Neural progenitor cell (in vitro differentiated cells): ENCODE results near the gene WDR86. TPM values are rescaled to one million over a fixed set of nuclear protein-coding genes. Genes with fewer than 3 reads are reported as not detected.
A peak's percentile ranks its signal among the peaks of the same experiment; 100 is the strongest.

Experiments
- DNase-seq: peaks from one replicate; pipeline ENCODE4 v3.0.0-alpha.2; 2016; ENCODE audit warnings: low spot score
- H2AFZ ChIP-seq: fragments of 200-600 bp; sonication (generic); replicated peaks from 2 replicates; pipeline ENCODE4 v1.6.1; 2016; ENCODE audit warnings: antibody characterized with exemption
- H3F3A ChIP-seq: fragments of 200-600 bp; sonication (generic); 2 replicates; pipeline ENCODE4 v1.6.1; 2016; ENCODE audit warnings: antibody characterized with exemption, low read depth
- H3K27ac ChIP-seq: fragments of 200-600 bp; sonication (generic); 2 replicates; pipeline ENCODE4 v1.5.1; 2016; ENCODE audit warnings: mild to moderate bottlenecking
- H3K27me3 ChIP-seq: fragments of 200-600 bp; sonication (generic); 2 replicates; pipeline ENCODE4 v1.6.1; 2016; ENCODE audit warnings: mild to moderate bottlenecking, moderate library complexity
- H3K36me3 ChIP-seq: fragments of 200-600 bp; sonication (generic); 2 replicates; pipeline ENCODE4 v1.5.1; 2016
- H3K4me1 ChIP-seq: fragments of 200-600 bp; sonication (generic); 2 replicates; pipeline ENCODE4 v1.6.1; 2016; ENCODE audit warnings: mixed run types
- H3K4me2 ChIP-seq: fragments of 200-600 bp; sonication (generic); 2 replicates; pipeline ENCODE4 v1.6.1; 2016
- H3K4me3 ChIP-seq: fragments of 200-600 bp; sonication (generic); 2 replicates; pipeline ENCODE4 v1.5.1; 2016
- H3K79me2 ChIP-seq: fragments of 200-600 bp; sonication (generic); 2 replicates; pipeline ENCODE4 v1.6.1; 2016; ENCODE audit warnings: low read depth
- H3K9ac ChIP-seq: fragments of 200-600 bp; sonication (generic); 2 replicates; pipeline ENCODE4 v1.6.1; 2016
- H3K9me3 ChIP-seq: fragments of 200-600 bp; sonication (generic); 2 replicates; pipeline ENCODE4 v1.5.1; 2016; ENCODE audit warnings: low read depth
- H4K20me1 ChIP-seq: fragments of 200-600 bp; sonication (generic); 2 replicates; pipeline ENCODE4 v1.6.1; 2016; ENCODE audit warnings: low read depth
- H3K27ac Mint-ChIP-seq: 3 replicates; pipeline ENCODE4 v1.8.0; 2021; ENCODE audit warnings: mixed read lengths
- H3K27me3 Mint-ChIP-seq: 2 replicates; pipeline ENCODE4 v1.8.0; 2022; ENCODE audit warnings: low read depth, mild to moderate bottlenecking, inconsistent platforms, moderate library complexity, mixed read lengths; ENCODE audit not compliant: insufficient read depth
- H3K36me3 Mint-ChIP-seq: 3 replicates; pipeline ENCODE4 v1.8.0; 2021; ENCODE audit warnings: mixed read lengths
- H3K4me1 Mint-ChIP-seq: 3 replicates; pipeline ENCODE4 v1.8.0; 2021; ENCODE audit warnings: mixed read lengths
- H3K4me3 Mint-ChIP-seq: 3 replicates; pipeline ENCODE4 v1.8.0; 2021; ENCODE audit warnings: mild to moderate bottlenecking, moderate library complexity, mixed read lengths
- H3K9me3 Mint-ChIP-seq: 3 replicates; pipeline ENCODE4 v1.8.0; 2020; ENCODE audit warnings: mixed read lengths
- CTCF ChIP-seq: fragments of 200-600 bp; sonication (generic); IDR thresholded peaks from 2 replicates; pipeline ENCODE4 v1.5.1; 2017; ENCODE audit warnings: antibody characterized with exemption, mild to moderate bottlenecking
- EZH2 ChIP-seq: fragments of 200-600 bp; sonication (generic); IDR thresholded peaks from 2 replicates; pipeline ENCODE4 v1.6.1; 2017; ENCODE audit warnings: antibody characterized with exemption, mild to moderate bottlenecking, moderate library complexity
- EZH2phosphoT487 ChIP-seq: fragments of 200-600 bp; sonication (generic); IDR thresholded peaks from 2 replicates; pipeline ENCODE4 v1.6.1; 2017; ENCODE audit warnings: antibody characterized with exemption
- total RNA-seq: library from RNA; depleted of rRNA; stranded (reverse); fragments of >200 nt; gene quantifications from 2 replicates; pipeline ENCODE4 v1.2.3, GENCODE V29; 2015; ENCODE audit warnings: low replicate concordance

WDR86 gene
- total RNA-seq, 1 donor from 2014 or later = 15.0 TPM

GRCh38 chr7:151439855-151440798 is 30.3 kb upstream of the WDR86 start, which contains the start of gene CRYGN:
Gene CRYGN (minus strand): TSS chr7:151440141. CDS start chr7:151439917, 224 bp downstream.
- Mint-ChIP-seq H3K27ac (no peak within 1 kb of the TSS), H3K27me3 (peaks cover 13% of the 10 kb centered on the region), H3K36me3 (no peaks in the 10 kb centered on the region), H3K9me3 (no peaks in the 10 kb centered on the region), H3K4me1 (peaks cover 11% of the 10 kb centered on the region), H3K4me3 (peak within 1 kb of the TSS; percentile 67)
- no peaks in the 10 kb centered on the region for H3K36me3 ChIP-seq
- H3K9me3 ChIP-seq = no peaks in the 10 kb centered on the region
- no peaks in the 10 kb centered on the region for H3K79me2 ChIP-seq
- H3K9ac ChIP-seq = no peak within 1 kb of the TSS
- H2AFZ ChIP-seq = peak within 1 kb of the TSS; percentile 86
- H4K20me1 ChIP-seq = no peaks in the 10 kb centered on the region
- H3K27me3 ChIP-seq = peaks cover 48% of the 10 kb centered on the region
- H3K4me2 ChIP-seq = peak within 1 kb of the TSS; percentile 75
- peaks cover 4% of the 10 kb centered on the region for H3F3A ChIP-seq
- peak within 1 kb of the TSS; percentile 57 for H3K4me3 ChIP-seq
- no peak within 1 kb of the TSS for H3K27ac ChIP-seq
- peak; percentile 83 for DNase-seq
- peaks cover 16% of the 10 kb centered on the region for H3K4me1 ChIP-seq
- peak; percentile 5 for TF ChIP-seq CTCF
- TF ChIP-seq EZH2phosphoT487 = peak; percentile 40
- TF ChIP-seq EZH2 = peak; percentile 42

GRCh38 chr7:151438864-151439601 is 29.2 kb upstream of the WDR86 start:
- H3K4me1 ChIP-seq = peaks cover 16% of the 10 kb centered on the region
- Mint-ChIP-seq H3K36me3 (no peaks in the 10 kb centered on the region), H3K27me3 (peaks cover 13% of the 10 kb centered on the region), H3K9me3 (no peaks in the 10 kb centered on the region), H3K27ac (no peak overlapping the region), H3K4me1 (peaks cover 11% of the 10 kb centered on the region), H3K4me3 (peak overlapping the region; percentile 67)
- no peaks in the 10 kb centered on the region for H4K20me1 ChIP-seq
- H2AFZ ChIP-seq = peak overlapping the region; percentile 86
- H3K27ac ChIP-seq = no peak overlapping the region
- peak overlapping the region; percentile 57 for H3K4me3 ChIP-seq
- no peak overlapping the region for H3K9ac ChIP-seq
- peaks cover 48% of the 10 kb centered on the region for H3K27me3 ChIP-seq
- no peaks in the 10 kb centered on the region for H3K79me2 ChIP-seq
- H3K4me2 ChIP-seq = peak overlapping the region; percentile 75
- H3K9me3 ChIP-seq = no peaks in the 10 kb centered on the region
- no peak for TF ChIP-seq EZH2phosphoT487
- no peak for TF ChIP-seq EZH2
- no peak for TF ChIP-seq CTCF
- H3F3A ChIP-seq = peaks cover 4% of the 10 kb centered on the region
- no peak for DNase-seq
- H3K36me3 ChIP-seq = no peaks in the 10 kb centered on the region

GRCh38 chr7:151437866-151438516 is 28.2 kb upstream of the WDR86 start:
- Mint-ChIP-seq H3K27ac (no peak overlapping the region), H3K4me3 (no peak overlapping the region), H3K27me3 (peaks cover 13% of the 10 kb centered on the region), H3K4me1 (peaks cover 11% of the 10 kb centered on the region), H3K9me3 (no peaks in the 10 kb centered on the region), H3K36me3 (no peaks in the 10 kb centered on the region)
- Histone ChIP-seq H3K27ac (no peak overlapping the region), H3K4me2 (no peak overlapping the region), H3K9me3 (no peaks in the 10 kb centered on the region), H2AFZ (no peak overlapping the region), H3K36me3 (no peaks in the 10 kb centered on the region), H3K4me3 (no peak overlapping the region), H3K27me3 (peaks cover 45% of the 10 kb centered on the region), H4K20me1 (no peaks in the 10 kb centered on the region), H3F3A (peaks cover 4% of the 10 kb centered on the region), H3K79me2 (no peaks in the 10 kb centered on the region), H3K9ac (no peak overlapping the region), H3K4me1 (peaks cover 16% of the 10 kb centered on the region)
- no peak for DNase-seq
- TF ChIP-seq EZH2 = no peak
- TF ChIP-seq CTCF = no peak
- no peak for TF ChIP-seq EZH2phosphoT487
